ENCODE results near the gene TRIM9. TPM values are rescaled to one million over a fixed set of nuclear protein-coding genes. Genes with fewer than 3 reads are reported as not detected.

Gene TRIM9
- total RNA-seq, 1 donor from 2014 or later = 0.92 TPM

GRCh38 chr14:51089278-51089677 lies 5.6 kb downstream of the TRIM9 start:
- Histone ChIP-seq H3K4me3 (ENCODE audit: low read depth, low read length) (no peak overlapping the region), H3K27me3 (ENCODE audit: control insufficient read depth, insufficient read depth, low read length) (peaks cover 16% of the 10 kb centered on the region), H3K36me3 (ENCODE audit: control insufficient read depth, insufficient read depth, low read length) (no peaks in the 10 kb centered on the region)
- DNase-seq (ENCODE audit: low read depth) = no peak
- TF ChIP-seq CTCF (IDR thresholded peaks at IDR 0.05; ENCODE audit: insufficient read depth, low read length, poor library complexity, severe bottlenecking) = no peak

GRCh38 chr14:51087031-51087441 lies 7.9 kb downstream of the TRIM9 start:
- TF ChIP-seq CTCF (IDR thresholded peaks at IDR 0.05; ENCODE audit: insufficient read depth, low read length, poor library complexity, severe bottlenecking) = no peak
- DNase-seq (ENCODE audit: low read depth) = peak; percentile 28
- Histone ChIP-seq H3K36me3 (ENCODE audit: control insufficient read depth, insufficient read depth, low read length) (no peaks in the 10 kb centered on the region), H3K4me3 (ENCODE audit: low read depth, low read length) (no peak overlapping the region), H3K27me3 (ENCODE audit: control insufficient read depth, insufficient read depth, low read length) (no peaks in the 10 kb centered on the region)

- Histone ChIP-seq H3K27me3 (ENCODE audit: control insufficient read depth, insufficient read depth, low read length) (no peaks in the 10 kb centered on the region), H3K36me3 (ENCODE audit: control insufficient read depth, insufficient read depth, low read length) (no peaks in the 10 kb centered on the region), H3K4me3 (ENCODE audit: low read depth, low read length) (no peak overlapping the region)
- DNase-seq (ENCODE audit: low read depth) = no peak
- TF ChIP-seq CTCF (IDR thresholded peaks at IDR 0.05; ENCODE audit: insufficient read depth, low read length, poor library complexity, severe bottlenecking) = no peak
These were observed 8.9 kb downstream of the TRIM9 start for GRCh38 chr14:51086044-51086443.

GRCh38 chr14:51084962-51085361 lies 9.9 kb downstream of the TRIM9 start:
- Histone ChIP-seq H3K27me3 (ENCODE audit: control insufficient read depth, insufficient read depth, low read length) (no peaks in the 10 kb centered on the region), H3K4me3 (ENCODE audit: low read depth, low read length) (no peak overlapping the region), H3K36me3 (ENCODE audit: control insufficient read depth, insufficient read depth, low read length) (no peaks in the 10 kb centered on the region)
- DNase-seq (ENCODE audit: low read depth) = no peak
- no peak for TF ChIP-seq CTCF (IDR thresholded peaks at IDR 0.05; ENCODE audit: insufficient read depth, low read length, poor library complexity, severe bottlenecking)

GRCh38 chr14:51084507-51084906 lies 10.4 kb downstream of the TRIM9 start:
- H3K4me3 ChIP-seq (ENCODE audit: low read depth, low read length) = no peak overlapping the region
- H3K36me3 ChIP-seq (ENCODE audit: control insufficient read depth, insufficient read depth, low read length) = no peaks in the 10 kb centered on the region
- H3K27me3 ChIP-seq (ENCODE audit: control insufficient read depth, insufficient read depth, low read length) = no peaks in the 10 kb centered on the region
- TF ChIP-seq CTCF (IDR thresholded peaks at IDR 0.05; ENCODE audit: insufficient read depth, low read length, poor library complexity, severe bottlenecking) = no peak
- DNase-seq (ENCODE audit: low read depth) = no peak

- no peak for TF ChIP-seq CTCF (IDR thresholded peaks at IDR 0.05; ENCODE audit: insufficient read depth, low read length, poor library complexity, severe bottlenecking)
- Histone ChIP-seq H3K4me3 (ENCODE audit: low read depth, low read length) (no peak overlapping the region), H3K36me3 (ENCODE audit: control insufficient read depth, insufficient read depth, low read length) (no peaks in the 10 kb centered on the region), H3K27me3 (ENCODE audit: control insufficient read depth, insufficient read depth, low read length) (no peaks in the 10 kb centered on the region)
- no peak for DNase-seq (ENCODE audit: low read depth)
These were observed 12.6 kb downstream of the TRIM9 start for GRCh38 chr14:51082349-51082748.

All from kidney epithelial cell (primary cell).